ENCODE results near the gene PIBF1.
"Not testable (repeated sequence)": the region's sequence is repeated elsewhere in the genome, so short reads cannot be mapped to it uniquely, and the experiment has no call there.

The PIBF1 gene

GRCh38 chr13:72782717-72783116 is 784 bp downstream of the PIBF1 start:
- Histone ChIP-seq H3K36me3 (ENCODE audit: control insufficient read depth, insufficient read depth, low read length) (peaks cover 25% of the 10 kb centered on the region), H3K9me3 (ENCODE audit: control insufficient read depth, insufficient read depth, low read depth, low read length) (no peaks in the 10 kb centered on the region), H3K4me3 (ENCODE audit: low read depth, low read length) (peak overlapping the region; percentile 97), H3K4me1 (ENCODE audit: control insufficient read depth, insufficient read depth, low read length) (peaks cover 8% of the 10 kb centered on the region), H3K9ac (ENCODE audit: low read length) (peak overlapping the region; percentile 75), H3K27me3 (ENCODE audit: control insufficient read depth, insufficient read depth, low read length) (no peaks in the 10 kb centered on the region), H3K27ac (ENCODE audit: low read depth, low read length) (0 out of 2 replicates have a peak overlapping the region, but pooled peaks have one; percentile 13)

DNA sequence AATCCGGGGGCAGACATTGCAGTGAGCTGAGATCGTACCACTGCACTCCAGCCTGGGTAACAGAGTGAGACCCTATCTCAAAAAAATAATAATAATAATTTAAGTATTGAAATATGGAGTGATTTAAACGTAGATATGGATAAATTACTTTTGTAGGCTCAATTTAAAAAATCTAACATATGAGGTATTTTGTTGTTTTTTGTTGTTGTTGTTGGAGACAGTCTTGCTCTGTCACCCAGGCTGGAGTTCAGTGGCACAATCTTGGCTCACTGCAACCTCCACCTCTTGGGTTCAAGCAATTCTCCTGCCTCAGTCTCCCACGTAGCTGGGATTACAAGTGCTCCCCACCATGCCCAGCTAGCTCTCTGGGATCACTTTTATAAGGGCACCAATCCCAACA is 2.7 kb downstream of the PIBF1 start:
- not testable (repeated sequence) for H3K9ac ChIP-seq (ENCODE audit: low read length); H3K27me3 ChIP-seq (ENCODE audit: control insufficient read depth, insufficient read depth, low read length); H3K4me1 ChIP-seq (ENCODE audit: control insufficient read depth, insufficient read depth, low read length); H3K9me3 ChIP-seq (ENCODE audit: control insufficient read depth, insufficient read depth, low read depth, low read length); H3K4me3 ChIP-seq (ENCODE audit: low read depth, low read length); H3K36me3 ChIP-seq (ENCODE audit: control insufficient read depth, insufficient read depth, low read length); H3K27ac ChIP-seq (ENCODE audit: low read depth, low read length)

DNA sequence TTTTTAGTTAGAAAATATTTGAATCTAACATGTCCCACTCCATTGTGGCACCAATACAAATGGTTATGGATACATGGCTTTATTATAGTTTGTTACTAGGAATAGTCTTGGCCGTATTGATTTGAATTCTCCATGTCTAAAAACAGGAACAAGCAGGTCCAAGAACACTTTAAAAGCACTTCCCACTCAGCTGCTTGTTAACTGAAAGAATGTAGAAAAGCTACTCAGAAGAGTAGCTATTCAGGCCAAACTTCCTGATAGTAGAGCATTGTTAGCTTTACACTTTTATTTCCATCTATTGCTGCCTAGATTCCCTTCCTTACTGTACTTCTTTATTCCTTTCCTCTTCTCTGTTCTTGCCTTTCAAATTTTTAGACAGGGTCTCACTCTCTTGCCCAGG is 6.9 kb downstream of the PIBF1 start:
- Histone ChIP-seq H3K27me3 (ENCODE audit: control insufficient read depth, insufficient read depth, low read length) (no peaks in the 10 kb centered on the region), H3K4me1 (ENCODE audit: control insufficient read depth, insufficient read depth, low read length) (no peaks in the 10 kb centered on the region), H3K36me3 (ENCODE audit: control insufficient read depth, insufficient read depth, low read length) (peaks cover 33% of the 10 kb centered on the region), H3K27ac (ENCODE audit: low read depth, low read length) (no peak overlapping the region), H3K9ac (ENCODE audit: low read length) (no peak overlapping the region), H3K4me3 (ENCODE audit: low read depth, low read length) (no peak overlapping the region), H3K9me3 (ENCODE audit: control insufficient read depth, insufficient read depth, low read depth, low read length) (no peaks in the 10 kb centered on the region)

DNA sequence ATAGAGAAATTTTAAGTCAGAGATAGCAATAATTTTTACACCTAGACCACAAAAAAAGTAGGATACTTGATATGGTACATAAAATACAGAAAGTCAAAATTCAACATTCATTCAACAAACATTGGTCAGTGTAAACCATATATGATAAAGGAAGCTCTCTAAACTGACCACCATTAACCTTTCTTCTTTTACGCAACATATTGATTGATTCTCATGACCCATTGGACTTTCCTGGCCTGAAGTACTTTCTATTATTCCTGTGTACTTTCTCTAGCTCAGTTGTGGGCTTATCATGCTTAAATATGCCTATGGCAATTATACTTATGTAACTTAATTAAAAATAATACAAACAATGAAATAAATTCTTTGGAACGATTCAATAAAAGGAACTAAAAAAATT is 10.7 kb downstream of the PIBF1 start:
- H3K9me3 ChIP-seq (ENCODE audit: control insufficient read depth, insufficient read depth, low read depth, low read length): no peaks in the 10 kb centered on the region
- no peak overlapping the region for H3K27ac ChIP-seq (ENCODE audit: low read depth, low read length)
- no peaks in the 10 kb centered on the region for H3K27me3 ChIP-seq (ENCODE audit: control insufficient read depth, insufficient read depth, low read length)
- H3K9ac ChIP-seq (ENCODE audit: low read length): no peak overlapping the region
- H3K4me3 ChIP-seq (ENCODE audit: low read depth, low read length): no peak overlapping the region
- peaks cover 52% of the 10 kb centered on the region for H3K36me3 ChIP-seq (ENCODE audit: control insufficient read depth, insufficient read depth, low read length)
- H3K4me1 ChIP-seq (ENCODE audit: control insufficient read depth, insufficient read depth, low read length): no peaks in the 10 kb centered on the region

DNA sequence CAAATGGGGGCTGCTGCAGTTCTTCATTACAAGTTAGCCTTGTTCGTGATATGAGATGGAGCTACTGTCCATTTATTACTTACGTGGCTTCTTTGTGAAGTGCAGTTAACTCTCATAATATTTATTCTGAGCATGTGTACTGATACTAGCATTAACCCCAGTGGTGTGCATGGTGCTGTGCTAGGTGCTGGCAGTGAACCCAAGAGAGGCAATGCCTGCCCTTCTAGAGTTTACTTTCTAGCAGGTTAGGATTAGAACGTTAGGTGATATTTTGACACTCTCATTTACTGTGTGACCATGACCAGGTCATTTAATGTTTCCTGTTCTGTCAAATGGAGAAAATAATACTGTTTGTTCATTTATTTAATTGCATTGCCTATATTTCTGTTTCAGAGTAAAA is 16.9 kb downstream of the PIBF1 start:
- Histone ChIP-seq H3K4me1 (ENCODE audit: control insufficient read depth, insufficient read depth, low read length) (no peaks in the 10 kb centered on the region), H3K9ac (ENCODE audit: low read length) (no peak overlapping the region), H3K4me3 (ENCODE audit: low read depth, low read length) (no peak overlapping the region), H3K36me3 (ENCODE audit: control insufficient read depth, insufficient read depth, low read length) (peaks cover 39% of the 10 kb centered on the region), H3K9me3 (ENCODE audit: control insufficient read depth, insufficient read depth, low read depth, low read length) (no peaks in the 10 kb centered on the region), H3K27me3 (ENCODE audit: control insufficient read depth, insufficient read depth, low read length) (no peaks in the 10 kb centered on the region), H3K27ac (ENCODE audit: low read depth, low read length) (no peak overlapping the region)

DNA sequence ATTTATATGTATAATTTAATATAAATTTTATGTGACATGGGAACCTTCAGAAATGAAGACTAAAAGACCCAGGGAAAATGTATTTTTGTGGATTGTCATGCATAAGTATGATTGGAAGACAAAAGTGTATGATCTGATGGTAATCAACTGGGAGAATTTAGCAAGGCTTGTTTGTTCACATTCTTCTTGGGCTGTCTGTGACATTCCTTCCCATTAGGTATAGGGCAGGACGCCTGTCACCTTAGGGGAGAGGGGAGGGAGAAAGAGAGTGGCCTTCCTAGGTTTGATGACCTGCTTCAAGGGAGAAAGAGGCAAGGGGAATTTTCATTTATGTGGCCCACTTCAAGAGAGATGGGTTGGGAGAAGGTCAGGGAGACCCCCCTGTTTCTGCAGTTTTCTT is 22.4 kb downstream of the PIBF1 start:
- Histone ChIP-seq H3K36me3 (ENCODE audit: control insufficient read depth, insufficient read depth, low read length) (0 out of 2 replicates have a peak, but pooled peaks cover 3% of the 10 kb centered on the region), H3K4me3 (ENCODE audit: low read depth, low read length) (no peak overlapping the region)

GRCh38 chr13:72805676-72806346 is 23.9 kb downstream of the PIBF1 start:
- H3K36me3 ChIP-seq (ENCODE audit: control insufficient read depth, insufficient read depth, low read length): 0 out of 2 replicates have a peak, but pooled peaks cover 3% of the 10 kb centered on the region
- H3K27me3 ChIP-seq (ENCODE audit: control insufficient read depth, insufficient read depth, low read length): no peaks in the 10 kb centered on the region
- H3K4me1 ChIP-seq (ENCODE audit: control insufficient read depth, insufficient read depth, low read length): no peaks in the 10 kb centered on the region
- no peak overlapping the region for H3K27ac ChIP-seq (ENCODE audit: low read depth, low read length)
- H3K9me3 ChIP-seq (ENCODE audit: control insufficient read depth, insufficient read depth, low read depth, low read length): no peaks in the 10 kb centered on the region
- H3K9ac ChIP-seq (ENCODE audit: low read length): no peak overlapping the region
- H3K4me3 ChIP-seq (ENCODE audit: low read depth, low read length): no peak overlapping the region

More for the DNA sequence above, 22.4 kb downstream of the PIBF1 start:
- no peaks in the 10 kb centered on the region for H3K4me1 ChIP-seq (ENCODE audit: control insufficient read depth, insufficient read depth, low read length)
- no peak overlapping the region for H3K27ac ChIP-seq (ENCODE audit: low read depth, low read length)
- H3K9ac ChIP-seq (ENCODE audit: low read length): no peak overlapping the region
- no peaks in the 10 kb centered on the region for H3K27me3 ChIP-seq (ENCODE audit: control insufficient read depth, insufficient read depth, low read length)
- H3K9me3 ChIP-seq (ENCODE audit: control insufficient read depth, insufficient read depth, low read depth, low read length): no peaks in the 10 kb centered on the region

DNA sequence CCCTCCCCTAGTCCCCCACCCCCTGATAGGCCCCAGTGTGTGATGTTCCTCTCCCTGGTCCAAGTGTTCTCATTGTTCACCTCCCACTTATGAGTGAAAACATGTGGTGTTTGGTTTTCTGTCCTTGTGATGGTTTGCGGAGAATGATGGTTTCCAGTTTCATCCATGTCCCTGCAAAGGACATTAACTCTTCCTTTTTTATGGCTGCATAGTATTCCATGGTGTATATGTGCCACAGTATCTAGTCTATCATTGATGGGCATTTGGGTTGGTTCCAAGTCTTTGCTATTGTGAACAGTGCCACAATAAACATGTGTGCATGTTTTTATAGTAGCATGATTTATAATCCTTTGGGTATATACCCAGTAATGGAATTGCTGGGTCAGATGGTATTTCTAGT is 24.6 kb downstream of the PIBF1 start:
- H3K27ac ChIP-seq (ENCODE audit: low read depth, low read length); H3K9ac ChIP-seq (ENCODE audit: low read length); H3K4me1 ChIP-seq (ENCODE audit: control insufficient read depth, insufficient read depth, low read length); H3K27me3 ChIP-seq (ENCODE audit: control insufficient read depth, insufficient read depth, low read length); H3K36me3 ChIP-seq (ENCODE audit: control insufficient read depth, insufficient read depth, low read length); H3K9me3 ChIP-seq (ENCODE audit: control insufficient read depth, insufficient read depth, low read depth, low read length); H3K4me3 ChIP-seq (ENCODE audit: low read depth, low read length): not testable (repeated sequence)

DNA sequence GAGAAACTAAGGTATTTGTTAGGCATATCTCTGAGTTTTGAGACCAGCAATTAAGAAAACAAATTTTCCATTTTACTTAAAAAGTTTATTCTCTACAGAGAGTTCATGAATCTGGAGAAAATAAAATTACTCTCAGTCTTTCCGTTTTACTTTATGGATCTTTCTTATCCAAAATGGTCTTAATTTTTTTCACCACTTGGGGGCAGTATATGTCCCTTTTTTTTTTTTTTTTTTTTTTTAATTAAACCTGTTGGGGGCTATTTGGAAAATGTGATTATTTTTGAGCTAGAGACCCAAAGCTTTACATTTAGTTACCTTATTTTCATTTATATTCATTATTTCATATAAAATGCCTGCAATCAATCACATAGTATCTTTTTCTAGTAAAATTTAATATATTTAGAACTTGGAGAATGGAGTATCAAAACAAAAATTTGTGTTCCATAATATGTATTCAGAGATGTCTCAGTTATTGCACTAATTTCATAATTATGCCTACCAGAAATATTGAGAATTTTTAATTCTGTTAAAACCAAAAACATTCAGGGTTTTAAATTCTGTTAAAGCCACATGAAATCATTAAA is 27.1 kb downstream of the PIBF1 start:
- no peaks in the 10 kb centered on the region for H3K9me3 ChIP-seq (ENCODE audit: control insufficient read depth, insufficient read depth, low read depth, low read length)
- peaks cover 3% of the 10 kb centered on the region; the same call in 1 of the 2 replicates for H3K36me3 ChIP-seq (ENCODE audit: control insufficient read depth, insufficient read depth, low read length)
- H3K4me1 ChIP-seq (ENCODE audit: control insufficient read depth, insufficient read depth, low read length): no peaks in the 10 kb centered on the region
- no peak overlapping the region for H3K9ac ChIP-seq (ENCODE audit: low read length)
- no peak overlapping the region for H3K4me3 ChIP-seq (ENCODE audit: low read depth, low read length)
- no peaks in the 10 kb centered on the region for H3K27me3 ChIP-seq (ENCODE audit: control insufficient read depth, insufficient read depth, low read length)
- no peak overlapping the region for H3K27ac ChIP-seq (ENCODE audit: low read depth, low read length)

- Histone ChIP-seq H3K9me3 (ENCODE audit: control insufficient read depth, insufficient read depth, low read depth, low read length) (no peaks in the 10 kb centered on the region), H3K9ac (ENCODE audit: low read length) (no peak overlapping the region), H3K4me3 (ENCODE audit: low read depth, low read length) (no peak overlapping the region), H3K36me3 (ENCODE audit: control insufficient read depth, insufficient read depth, low read length) (peaks cover 13% of the 10 kb centered on the region; the same call in 1 of the 2 replicates), H3K4me1 (ENCODE audit: control insufficient read depth, insufficient read depth, low read length) (peaks cover 11% of the 10 kb centered on the region), H3K27me3 (ENCODE audit: control insufficient read depth, insufficient read depth, low read length) (no peaks in the 10 kb centered on the region), H3K27ac (ENCODE audit: low read depth, low read length) (no peak overlapping the region)
Observed at GRCh38 chr13:72820156-72820897, 38.4 kb downstream of the PIBF1 start.

DNA sequence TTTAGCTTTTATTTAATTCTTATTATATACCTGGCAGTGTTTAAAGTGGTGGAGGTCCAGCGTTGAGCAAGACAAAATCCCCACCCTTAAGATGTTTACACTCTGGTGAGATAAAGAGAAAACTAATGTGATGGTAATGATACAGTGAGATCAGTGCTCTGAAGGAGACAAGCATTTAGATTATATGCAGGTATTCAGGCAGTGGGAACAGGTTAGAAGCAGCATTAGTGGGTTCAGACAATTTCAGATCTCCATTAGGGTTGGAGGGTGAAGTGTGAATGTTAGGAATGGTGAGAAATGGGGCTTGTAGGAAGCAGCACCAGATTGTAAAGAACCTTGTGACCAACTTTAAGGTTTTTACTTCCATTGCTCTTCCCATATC is 39.0 kb downstream of the PIBF1 start:
- Histone ChIP-seq H3K36me3 (ENCODE audit: control insufficient read depth, insufficient read depth, low read length) (peaks cover 13% of the 10 kb centered on the region; the same call in 1 of the 2 replicates), H3K9me3 (ENCODE audit: control insufficient read depth, insufficient read depth, low read depth, low read length) (no peaks in the 10 kb centered on the region), H3K27me3 (ENCODE audit: control insufficient read depth, insufficient read depth, low read length) (no peaks in the 10 kb centered on the region), H3K4me1 (ENCODE audit: control insufficient read depth, insufficient read depth, low read length) (peaks cover 11% of the 10 kb centered on the region), H3K4me3 (ENCODE audit: low read depth, low read length) (no peak overlapping the region), H3K9ac (ENCODE audit: low read length) (no peak overlapping the region), H3K27ac (ENCODE audit: low read depth, low read length) (peak overlapping the region; percentile 41; the same call in 1 of the 2 replicates)

Measured in HUES6 (cell line).